Hematopoietic multipotent progenitor cell treated with erythropoietin and hydrocortisone succinate and interleukin-3 and kit ligand, for 8 days (in vitro differentiated cells): ENCODE measurements around the gene STEAP2.

Experiments used
- DNase-seq: peaks from one replicate; pipeline ENCODE4 v3.0.0-alpha.2; 2015

STEAP2 gene

GRCh38 chr7:90194911-90195809, 16.4 kb upstream of the STEAP2 start:
- DNase-seq, result no peak

- DNase-seq, result no peak
Measured at GRCh38 chr7:90201500-90202195, 9.9 kb upstream of the STEAP2 start.

- no peak for DNase-seq
Measured at GRCh38 chr7:90207956-90208355, 3.6 kb upstream of the STEAP2 start.

GRCh38 chr7:90209776-90210175, 1.8 kb upstream of the STEAP2 start:
- no peak for DNase-seq

GRCh38 chr7:90210475-90210874, 1.1 kb upstream of the STEAP2 start:
- DNase-seq, result no peak

- DNase-seq, result no peak
Measured at GRCh38 chr7:90210981-90211380, 559 bp upstream of the STEAP2 start.

GRCh38 chr7:90212149-90212495, 582 bp downstream of the STEAP2 start:
- no peak for DNase-seq

GRCh38 chr7:90213521-90213920, 2.0 kb downstream of the STEAP2 start:
- DNase-seq, result no peak

- DNase-seq, result no peak
Measured at GRCh38 chr7:90216080-90216674, 4.6 kb downstream of the STEAP2 start.

- no peak for DNase-seq
Measured at GRCh38 chr7:90216771-90217170, 5.2 kb downstream of the STEAP2 start.

GRCh38 chr7:90222390-90222789, 10.8 kb downstream of the STEAP2 start:
- no peak for DNase-seq

GRCh38 chr7:90222811-90223725, 11.5 kb downstream of the STEAP2 start:
- DNase-seq, result no peak

GRCh38 chr7:90224195-90224594, 12.7 kb downstream of the STEAP2 start:
- no peak for DNase-seq

- no peak for DNase-seq
Measured at GRCh38 chr7:90225181-90225580, 13.6 kb downstream of the STEAP2 start.

- DNase-seq, result no peak
Measured at GRCh38 chr7:90225601-90226000, 14.1 kb downstream of the STEAP2 start.

GRCh38 chr7:90227259-90227658, 15.7 kb downstream of the STEAP2 start:
- DNase-seq, result no peak

GRCh38 chr7:90229682-90230081, 18.1 kb downstream of the STEAP2 start:
- DNase-seq, result no peak

GRCh38 chr7:90230834-90231233, 19.3 kb downstream of the STEAP2 start:
- no peak for DNase-seq

- no peak for DNase-seq
Measured at GRCh38 chr7:90231304-90231703, 19.8 kb downstream of the STEAP2 start.

GRCh38 chr7:90232430-90232829, 20.9 kb downstream of the STEAP2 start:
- no peak for DNase-seq

- no peak for DNase-seq
Measured at GRCh38 chr7:90233569-90233968, 22.0 kb downstream of the STEAP2 start.

- no peak for DNase-seq
Measured at GRCh38 chr7:90236721-90237289, 25.3 kb downstream of the STEAP2 start.

- no peak for DNase-seq
Measured at GRCh38 chr7:90238022-90238421, 26.5 kb downstream of the STEAP2 start.
